ENCODE results near the gene INPP5D.

Gene INPP5D

DNA sequence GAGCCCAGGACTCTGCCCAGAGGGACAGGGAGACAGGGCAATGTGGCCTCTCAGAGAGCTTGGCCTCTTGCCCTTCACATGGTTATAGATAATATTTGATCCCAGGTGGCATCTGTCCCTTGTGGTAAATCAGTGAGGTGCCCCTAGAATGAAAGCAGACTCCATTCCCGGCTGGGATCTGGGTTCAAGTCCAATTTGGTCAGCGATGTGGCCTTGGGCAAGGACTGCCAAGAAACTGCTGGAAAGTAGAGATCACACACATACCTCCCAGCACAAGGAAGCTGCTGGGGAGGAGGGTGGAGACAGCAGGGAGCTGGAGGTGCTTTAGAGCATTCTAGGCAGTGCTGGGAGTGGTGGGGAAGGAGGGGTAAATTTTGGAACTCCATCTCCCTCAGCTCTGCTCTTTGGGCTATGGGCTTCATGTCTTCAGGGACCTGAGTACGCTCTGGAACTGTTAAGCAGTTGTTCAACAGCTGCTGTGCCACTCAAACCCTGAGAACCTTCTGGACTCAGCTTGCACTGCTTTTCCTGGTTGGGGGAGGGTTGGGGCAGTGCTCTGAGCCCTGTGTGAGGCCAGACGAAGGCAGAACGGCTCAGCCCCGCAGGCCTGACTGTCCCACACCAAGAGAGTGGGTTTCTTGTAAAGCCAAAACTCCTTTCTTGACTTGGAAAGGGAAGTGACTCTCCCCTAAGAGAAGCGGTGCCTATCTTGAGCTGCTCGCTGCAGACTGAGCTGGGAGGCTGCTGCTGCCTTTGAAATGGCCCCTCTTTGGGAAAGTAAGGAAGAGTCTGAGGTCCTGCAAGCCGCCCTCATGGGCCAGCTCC lies 23.0 kb downstream of the INPP5D start:
- no peaks in the 10 kb centered on the region for H3K9me3 Mint-ChIP-seq
- H3K27ac Mint-ChIP-seq = peak overlapping the region in 2 of 3 experiments; percentile 25 to 53
- no peak for TF ChIP-seq CTCF (IDR thresholded peaks at IDR 0.05; ENCODE audit: unreplicated experiment in 3 of 3)
- no peak overlapping the region for H3K4me3 Mint-ChIP-seq
- peaks cover 3% of the 10 kb centered on the region for H3K27me3 Mint-ChIP-seq (ENCODE audit: low read depth)
- H3K4me1 Mint-ChIP-seq = peaks cover 29% of the 10 kb centered on the region
- no peaks in the 10 kb centered on the region for H3K36me3 Mint-ChIP-seq (ENCODE audit: low read depth)

GRCh38 chr2:233083782-233084181 lies 23.6 kb downstream of the INPP5D start:
- Mint-ChIP-seq H3K36me3 (ENCODE audit: low read depth) (no peaks in the 10 kb centered on the region), H3K27me3 (ENCODE audit: low read depth) (peaks cover 4% of the 10 kb centered on the region), H3K27ac (peak overlapping the region in 1 of 3 experiments; percentile 66), H3K9me3 (no peaks in the 10 kb centered on the region), H3K4me3 (no peak overlapping the region), H3K4me1 (peaks cover 29% of the 10 kb centered on the region)
- TF ChIP-seq CTCF (IDR thresholded peaks at IDR 0.05; ENCODE audit: unreplicated experiment in 3 of 3) = no peak

GRCh38 chr2:233084488-233084887 lies 24.3 kb downstream of the INPP5D start:
- no peaks in the 10 kb centered on the region for H3K36me3 Mint-ChIP-seq (ENCODE audit: low read depth)
- no peak overlapping the region for H3K4me3 Mint-ChIP-seq
- TF ChIP-seq CTCF (IDR thresholded peaks at IDR 0.05; ENCODE audit: unreplicated experiment in 3 of 3) = no peak
- peak overlapping the region; percentile 11 to 66 (median 59) for H3K27ac Mint-ChIP-seq
- H3K27me3 Mint-ChIP-seq (ENCODE audit: low read depth) = peaks cover 10% of the 10 kb centered on the region
- H3K4me1 Mint-ChIP-seq = peaks cover 29% of the 10 kb centered on the region
- H3K9me3 Mint-ChIP-seq = no peaks in the 10 kb centered on the region

GRCh38 chr2:233085037-233085838 lies 25.1 kb downstream of the INPP5D start:
- peaks cover 29% of the 10 kb centered on the region for H3K4me1 Mint-ChIP-seq
- H3K27me3 Mint-ChIP-seq (ENCODE audit: low read depth) = peaks cover 10% of the 10 kb centered on the region
- no peak overlapping the region for H3K27ac Mint-ChIP-seq
- H3K36me3 Mint-ChIP-seq (ENCODE audit: low read depth) = no peaks in the 10 kb centered on the region
- no peak overlapping the region for H3K4me3 Mint-ChIP-seq
- no peaks in the 10 kb centered on the region for H3K9me3 Mint-ChIP-seq
- no peak for TF ChIP-seq CTCF (IDR thresholded peaks at IDR 0.05; ENCODE audit: unreplicated experiment in 3 of 3)

DNA sequence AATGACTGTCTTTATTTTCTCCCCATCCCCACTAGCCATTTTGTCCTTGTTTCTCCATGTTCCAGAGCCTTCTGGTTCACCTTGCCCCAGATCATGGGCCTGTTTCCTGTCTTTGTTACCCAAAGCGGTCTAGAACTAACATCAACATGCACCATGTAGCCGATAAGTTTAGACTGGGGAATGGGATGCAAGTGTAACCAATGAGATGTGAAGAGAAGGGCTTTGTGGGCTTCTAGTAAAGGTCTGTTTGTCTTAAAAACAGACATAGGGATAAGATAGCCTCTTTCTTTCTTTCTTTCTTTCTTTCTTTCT lies 25.7 kb downstream of the INPP5D start:
- H3K4me3 Mint-ChIP-seq = no peak overlapping the region
- H3K36me3 Mint-ChIP-seq (ENCODE audit: low read depth) = no peaks in the 10 kb centered on the region
- H3K27ac Mint-ChIP-seq = no peak overlapping the region
- H3K27me3 Mint-ChIP-seq (ENCODE audit: low read depth) = peaks cover 10% of the 10 kb centered on the region
- no peak for TF ChIP-seq CTCF (IDR thresholded peaks at IDR 0.05; ENCODE audit: unreplicated experiment in 3 of 3)
- no peaks in the 10 kb centered on the region for H3K9me3 Mint-ChIP-seq
- H3K4me1 Mint-ChIP-seq = peaks cover 29% of the 10 kb centered on the region
